ENCODE results near the gene HHAT. TPM values are rescaled to one million over a fixed set of nuclear protein-coding genes. Genes with fewer than 3 reads are reported as not detected.

HHAT gene
- total and polyA plus RNA-seq, 2 donors (not counting 3 experiments of a cell fraction or from before 2014, with no cell fraction given), result 2.4 to 4.3 TPM

DNA sequence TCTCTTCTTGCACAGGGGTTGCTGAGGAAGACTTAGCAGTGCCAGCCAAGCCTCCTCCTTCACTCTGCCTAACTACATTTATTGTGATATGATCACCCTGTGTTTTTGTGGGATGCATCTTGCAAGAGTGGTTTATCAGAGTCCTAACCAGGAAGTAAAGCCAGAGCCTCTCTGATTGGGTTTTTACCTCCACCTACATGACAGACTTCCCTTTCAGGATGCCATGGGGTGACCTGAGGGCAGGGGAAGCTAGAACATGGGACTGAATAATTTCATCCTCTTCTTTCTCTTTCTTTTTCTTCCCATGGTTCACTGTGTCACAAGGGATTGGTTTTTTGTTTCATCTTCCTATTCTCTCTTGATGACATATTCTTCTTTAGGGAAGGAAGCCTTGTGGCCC is 146.6 kb downstream of the HHAT start:
- Histone ChIP-seq H3K4me2 (ENCODE audit: insufficient read depth, low read length) (no peak overlapping the region), H3K4me3 (replicated peaks in 1 of 3; ENCODE audit: insufficient read depth in 1 of 3, low read depth in 1 of 3, low read length in 3 of 3) (no peak overlapping the region), H3K9ac (replicated peaks; ENCODE audit: extremely low read depth, insufficient read depth, low read length) (no peak overlapping the region), H3K4me1 (ENCODE audit: control insufficient read depth, extremely low read depth, insufficient read depth, low read length) (no peaks in the 10 kb centered on the region), H3K27ac (ENCODE audit: insufficient read depth, low read depth, low read length) (no peak overlapping the region), H3K9me3 (replicated peaks; ENCODE audit: control insufficient read depth, insufficient read depth, low read length) (no peaks in the 10 kb centered on the region), H3K9me1 (replicated peaks; ENCODE audit: control insufficient read depth, extremely low read depth, insufficient read depth, low read length) (no peaks in the 10 kb centered on the region), H3K79me2 (ENCODE audit: control insufficient read depth, insufficient read depth, low read length) (no peaks in the 10 kb centered on the region), H3K27me3 (ENCODE audit: control insufficient read depth in 2 of 2, insufficient read depth in 2 of 2, low read length in 2 of 2) (no peaks in the 10 kb centered on the region), H3K36me3 (ENCODE audit: control insufficient read depth in 2 of 2, extremely low read depth in 1 of 2, insufficient read depth in 2 of 2, low read length in 2 of 2) (no peaks in the 10 kb centered on the region), H4K20me1 (replicated peaks; ENCODE audit: control insufficient read depth, extremely low read depth, insufficient read depth, low read length) (no peaks in the 10 kb centered on the region), H2AFZ (ENCODE audit: low read depth, low read length) (no peak overlapping the region)
- ChIA-PET CTCF (no interaction called here), POLR2A (no interaction called here)
- FAIRE-seq, result no peak
- dilution Hi-C loops (cut with MboI; ENCODE audit: extremely low pct_ligation_motif_present, low sequenced_read_pairs) (no loop called here), intact Hi-C loops (cut with micrococcal nuclease) (no loop called here)
- no TSS peak for BruUV-seq (replicated peaks)
- TF ChIP-seq, protein P1, sequence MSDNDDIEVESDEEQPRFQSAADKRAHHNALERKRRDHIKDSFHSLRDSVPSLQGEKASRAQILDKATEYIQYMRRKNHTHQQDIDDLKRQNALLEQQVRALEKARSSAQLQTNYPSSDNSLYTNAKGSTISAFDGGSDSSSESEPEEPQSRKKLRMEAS (IDR thresholded peaks at IDR 0.05; ENCODE audit: insufficient read depth, insufficient read length), result no peak
- no peak for TF ChIP-seq FOS (IDR thresholded peaks at IDR 0.05; ENCODE audit: borderline replicate concordance, insufficient read depth, low read length)
- no peak for TF ChIP-seq GATA2 (IDR thresholded peaks at IDR 0.05; ENCODE audit: insufficient read depth, insufficient read length, low read depth, low read length)
- no peak for TF ChIP-seq EZH2 (IDR thresholded peaks at IDR 0.05; ENCODE audit: borderline replicate concordance, low read depth, low read length, severe bottlenecking)
- TF ChIP-seq POLR2A (IDR thresholded peaks at IDR 0.05; ENCODE audit: low read depth, low read length), result no peak
- DNase-seq (ENCODE audit: low read depth, low spot score), result no peak

- CTCF ChIA-PET, result no interaction called here
- no peaks in the 10 kb centered on the region for H3K9me1 ChIP-seq (replicated peaks; ENCODE audit: control insufficient read depth, extremely low read depth, insufficient read depth, low read length)
- dilution Hi-C loops (cut with MboI; ENCODE audit: extremely low pct_ligation_motif_present, low sequenced_read_pairs), result no loop called here
Measured at GRCh38 chr1:210475806-210476205, 147.1 kb downstream of the HHAT start.

More at GRCh38 chr1:210475806-210476205, 147.1 kb downstream of the HHAT start:
- no peak for TF ChIP-seq MYC (IDR thresholded peaks at IDR 0.05; ENCODE audit: low read depth, low read length)
- no peak for TF ChIP-seq EZH2 (IDR thresholded peaks at IDR 0.05; ENCODE audit: borderline replicate concordance, low read depth, low read length, severe bottlenecking)
- TF ChIP-seq, protein P1 (IDR thresholded peaks at IDR 0.05; ENCODE audit: insufficient read depth, insufficient read length), result no peak
- TF ChIP-seq FOS (IDR thresholded peaks at IDR 0.05; ENCODE audit: borderline replicate concordance, insufficient read depth, low read length), result no peak
- no peak for TF ChIP-seq POLR2AphosphoS5 (IDR thresholded peaks at IDR 0.05; ENCODE audit: insufficient read depth, low read depth, low read length)
- TF ChIP-seq, protein P2, sequence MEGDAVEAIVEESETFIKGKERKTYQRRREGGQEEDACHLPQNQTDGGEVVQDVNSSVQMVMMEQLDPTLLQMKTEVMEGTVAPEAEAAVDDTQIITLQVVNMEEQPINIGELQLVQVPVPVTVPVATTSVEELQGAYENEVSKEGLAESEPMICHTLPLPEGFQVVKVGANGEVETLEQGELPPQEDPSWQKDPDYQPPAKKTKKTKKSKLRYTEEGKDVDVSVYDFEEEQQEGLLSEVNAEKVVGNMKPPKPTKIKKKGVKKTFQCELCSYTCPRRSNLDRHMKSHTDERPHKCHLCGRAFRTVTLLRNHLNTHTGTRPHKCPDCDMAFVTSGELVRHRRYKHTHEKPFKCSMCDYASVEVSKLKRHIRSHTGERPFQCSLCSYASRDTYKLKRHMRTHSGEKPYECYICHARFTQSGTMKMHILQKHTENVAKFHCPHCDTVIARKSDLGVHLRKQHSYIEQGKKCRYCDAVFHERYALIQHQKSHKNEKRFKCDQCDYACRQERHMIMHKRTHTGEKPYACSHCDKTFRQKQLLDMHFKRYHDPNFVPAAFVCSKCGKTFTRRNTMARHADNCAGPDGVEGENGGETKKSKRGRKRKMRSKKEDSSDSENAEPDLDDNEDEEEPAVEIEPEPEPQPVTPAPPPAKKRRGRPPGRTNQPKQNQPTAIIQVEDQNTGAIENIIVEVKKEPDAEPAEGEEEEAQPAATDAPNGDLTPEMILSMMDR (IDR thresholded peaks at IDR 0.05; ENCODE audit: extremely low read depth in 1 of 2, insufficient read depth in 1 of 2, low read depth in 1 of 2, low read length in 2 of 2), result no peak
- TF ChIP-seq GATA2 (IDR thresholded peaks at IDR 0.05; ENCODE audit: insufficient read depth, insufficient read length, low read depth, low read length), result no peak
- TF ChIP-seq JUN (IDR thresholded peaks at IDR 0.05; ENCODE audit: borderline replicate concordance, insufficient read depth, insufficient read length, low read depth), result no peak
- TF ChIP-seq POLR2A (IDR thresholded peaks at IDR 0.05; ENCODE audit: low read depth, low read length), result no peak
- Histone ChIP-seq H3K4me3 (replicated peaks in 1 of 3; ENCODE audit: insufficient read depth in 1 of 3, low read depth in 1 of 3, low read length in 3 of 3) (no peak overlapping the region), H3K27ac (ENCODE audit: insufficient read depth, low read depth, low read length) (no peak overlapping the region), H3K9me3 (replicated peaks; ENCODE audit: control insufficient read depth, insufficient read depth, low read length) (no peaks in the 10 kb centered on the region), H4K20me1 (replicated peaks; ENCODE audit: control insufficient read depth, extremely low read depth, insufficient read depth, low read length) (no peaks in the 10 kb centered on the region), H2AFZ (ENCODE audit: low read depth, low read length) (no peak overlapping the region), H3K4me1 (ENCODE audit: control insufficient read depth, extremely low read depth, insufficient read depth, low read length) (no peaks in the 10 kb centered on the region), H3K36me3 (ENCODE audit: control insufficient read depth in 2 of 2, extremely low read depth in 1 of 2, insufficient read depth in 2 of 2, low read length in 2 of 2) (no peaks in the 10 kb centered on the region), H3K27me3 (ENCODE audit: control insufficient read depth in 2 of 2, insufficient read depth in 2 of 2, low read length in 2 of 2) (no peaks in the 10 kb centered on the region), H3K79me2 (ENCODE audit: control insufficient read depth, insufficient read depth, low read length) (no peaks in the 10 kb centered on the region), H3K4me2 (ENCODE audit: insufficient read depth, low read length) (no peak overlapping the region), H3K9ac (replicated peaks; ENCODE audit: extremely low read depth, insufficient read depth, low read length) (no peak overlapping the region)
- intact Hi-C loops (cut with micrococcal nuclease), result no loop called here
- FAIRE-seq (no peak), DNase-seq (ENCODE audit: low read depth, low spot score) (no peak)
- no TSS peak for BruUV-seq (replicated peaks)
- POLR2A ChIA-PET, result no interaction called here
